RWPE1 (cell line): Measurements from ENCODE around the gene KNG1.
"Not testable (repeated sequence)": the region's sequence is repeated elsewhere in the genome, so short reads cannot be mapped to it uniquely, and the experiment has no call there.

Source experiments
- CTCF ChIA-PET: fragments of 350-600 bp; sonication (Branson Sonifier 250); formaldehyde crosslinking; extraction: SDS; loops from one replicate; lab custom pipeline; 2021; lab: Yijun Ruan, JAX
- POLR2A ChIA-PET: fragments of 400-600 bp; formaldehyde crosslinking; extraction: SDS; loops from one replicate; lab custom pipeline; 2020; ENCODE audit warnings: antibody characterized with exemption; ENCODE audit not compliant: low non-redundant PET; lab: Yijun Ruan, JAX
- DNase-seq: peaks from one replicate; pipeline ENCODE4 v3.0.0; 2012; ENCODE audit warnings: low spot score
- H3K27ac ChIP-seq: fragments of 450-650 bp; 2 replicates; pipeline ENCODE4 v1.5.1; 2017
- CTCF ChIP-seq: fragments of 450-650 bp; conservative IDR thresholded peaks from 2 replicates; pipeline ENCODE4 v1.5.1; 2017; ENCODE audit warnings: low read depth, mild to moderate bottlenecking

Gene KNG1

GRCh38 chr3:186708983-186709679, 8.0 kb upstream of the KNG1 start:
- no peak for DNase-seq
- POLR2A ChIA-PET, result no interaction called here
- CTCF ChIA-PET, result no interaction called here
- no peak overlapping the region for H3K27ac ChIP-seq
- no peak for TF ChIP-seq CTCF

- CTCF ChIA-PET, DNase-seq, H3K27ac ChIP-seq, POLR2A ChIA-PET: not testable (repeated sequence)
Observed at GRCh38 chr3:186710694-186711093, 6.5 kb upstream of the KNG1 start.

GRCh38 chr3:186713499-186713898, 3.7 kb upstream of the KNG1 start:
- no peak for DNase-seq
- ChIA-PET CTCF (no interaction called here), POLR2A (no interaction called here)
- no peak overlapping the region for H3K27ac ChIP-seq
- no peak for TF ChIP-seq CTCF

- POLR2A ChIA-PET, result interaction anchor here (0.5 kb wide), 1 partner anchor 41 kb away, joined by 3 read pairs; no protein-coding TSS in a partner anchor
- no peak for TF ChIP-seq CTCF
- DNase-seq, result no peak
- no peak overlapping the region for H3K27ac ChIP-seq
- CTCF ChIA-PET, result no interaction called here
Observed at GRCh38 chr3:186719945-186720739, 3.0 kb downstream of the KNG1 start.

- ChIA-PET POLR2A (no interaction called here), CTCF (interaction anchor here (0.6 kb wide), 1 partner anchor 34 kb away, joined by 6 read pairs; no protein-coding TSS in a partner anchor)
- DNase-seq, result no peak
Observed at GRCh38 chr3:186722457-186722856, 5.3 kb downstream of the KNG1 start.

GRCh38 chr3:186724911-186725310, 7.8 kb downstream of the KNG1 start:
- no peak for TF ChIP-seq CTCF
- POLR2A ChIA-PET, result no interaction called here
- DNase-seq, result no peak
- H3K27ac ChIP-seq, result no peak overlapping the region
- CTCF ChIA-PET, result no interaction called here

More at GRCh38 chr3:186722457-186722856, 5.3 kb downstream of the KNG1 start:
- no peak overlapping the region for H3K27ac ChIP-seq
- TF ChIP-seq CTCF, result no peak
